Measurements from ENCODE around the gene HSPB7. TPM values are rescaled to one million over a fixed set of nuclear protein-coding genes. Genes with fewer than 3 reads are reported as not detected.

HSPB7 gene
- total RNA-seq, 1 experiment from 2014 or later = 0.11 TPM

- Mint-ChIP-seq H3K4me1 (no peaks in the 10 kb centered on the region), H3K27ac (no peak overlapping the region), H3K4me3 (no peak overlapping the region), H3K36me3 (no peaks in the 10 kb centered on the region), H3K9me3 (no peaks in the 10 kb centered on the region), H3K27me3 (ENCODE audit: low read depth) (peaks cover 2% of the 10 kb centered on the region; the same call in 1 of the 2 replicates)
- no peak for TF ChIP-seq FOXP1 (CRISPR knock-in tag; IDR thresholded peaks at IDR 0.05; ENCODE audit: borderline replicate concordance)
- no peak for TF ChIP-seq TEAD4 (CRISPR knock-in tag; IDR thresholded peaks at IDR 0.05)
- no peak for TF ChIP-seq ZMAT4 (CRISPR knock-in tag; IDR thresholded peaks at IDR 0.05)
- no peak for TF ChIP-seq SMAD4 (CRISPR knock-in tag; IDR thresholded peaks at IDR 0.05)
- TF ChIP-seq ZNF138 (CRISPR knock-in tag; conservative IDR thresholded peaks at IDR 0.05) = no peak
- TF ChIP-seq TP53 (CRISPR knock-in tag; IDR thresholded peaks at IDR 0.05) = no peak
- TF ChIP-seq E2F4 (CRISPR knock-in tag; IDR thresholded peaks at IDR 0.05; ENCODE audit: borderline replicate concordance, low read depth) = no peak
- no peak for TF ChIP-seq PREB (CRISPR knock-in tag; IDR thresholded peaks at IDR 0.05; ENCODE audit: borderline replicate concordance)
- ChIA-PET POLR2A (no interaction called here), CTCF (interaction anchor here (1.3 to 2.8 kb wide), 4 partner anchors 10 to 202 kb away, joined by 4 to 18 read pairs (median 6); partner anchors contain the start of gene SRARP)
- DNase-seq (ENCODE audit: low spot score) (no peak), ATAC-seq (no peak)
Measured at GRCh38 chr1:15993666-15994065, 24.2 kb downstream of the HSPB7 start.

- no peaks in the 10 kb centered on the region for H3K27me3 Mint-ChIP-seq (ENCODE audit: low read depth)
- no peaks in the 10 kb centered on the region for H3K36me3 Mint-ChIP-seq
- no peaks in the 10 kb centered on the region for H3K9me3 Mint-ChIP-seq
- ATAC-seq = no peak
- TF ChIP-seq MYBL2 (CRISPR knock-in tag; IDR thresholded peaks at IDR 0.05) (no peak), EMX1 (CRISPR knock-in tag; IDR thresholded peaks at IDR 0.05) (no peak), ZNF423 (CRISPR knock-in tag; IDR thresholded peaks at IDR 0.05) (no peak), CDX4 (CRISPR knock-in tag; IDR thresholded peaks at IDR 0.05; ENCODE audit: borderline replicate concordance) (no peak), E2F4 (CRISPR knock-in tag; IDR thresholded peaks at IDR 0.05; ENCODE audit: borderline replicate concordance, low read depth) (no peak), FOXK1 (CRISPR knock-in tag; IDR thresholded peaks at IDR 0.05) (no peak)
- TF ChIP-seq, protein P1, sequence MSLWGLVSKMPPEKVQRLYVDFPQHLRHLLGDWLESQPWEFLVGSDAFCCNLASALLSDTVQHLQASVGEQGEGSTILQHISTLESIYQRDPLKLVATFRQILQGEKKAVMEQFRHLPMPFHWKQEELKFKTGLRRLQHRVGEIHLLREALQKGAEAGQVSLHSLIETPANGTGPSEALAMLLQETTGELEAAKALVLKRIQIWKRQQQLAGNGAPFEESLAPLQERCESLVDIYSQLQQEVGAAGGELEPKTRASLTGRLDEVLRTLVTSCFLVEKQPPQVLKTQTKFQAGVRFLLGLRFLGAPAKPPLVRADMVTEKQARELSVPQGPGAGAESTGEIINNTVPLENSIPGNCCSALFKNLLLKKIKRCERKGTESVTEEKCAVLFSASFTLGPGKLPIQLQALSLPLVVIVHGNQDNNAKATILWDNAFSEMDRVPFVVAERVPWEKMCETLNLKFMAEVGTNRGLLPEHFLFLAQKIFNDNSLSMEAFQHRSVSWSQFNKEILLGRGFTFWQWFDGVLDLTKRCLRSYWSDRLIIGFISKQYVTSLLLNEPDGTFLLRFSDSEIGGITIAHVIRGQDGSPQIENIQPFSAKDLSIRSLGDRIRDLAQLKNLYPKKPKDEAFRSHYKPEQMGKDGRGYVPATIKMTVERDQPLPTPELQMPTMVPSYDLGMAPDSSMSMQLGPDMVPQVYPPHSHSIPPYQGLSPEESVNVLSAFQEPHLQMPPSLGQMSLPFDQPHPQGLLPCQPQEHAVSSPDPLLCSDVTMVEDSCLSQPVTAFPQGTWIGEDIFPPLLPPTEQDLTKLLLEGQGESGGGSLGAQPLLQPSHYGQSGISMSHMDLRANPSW (CRISPR knock-in tag; conservative IDR thresholded peaks at IDR 0.05; ENCODE audit: low read depth) = no peak
- no peak for DNase-seq (ENCODE audit: low spot score)
- H3K4me3 Mint-ChIP-seq = no peak overlapping the region
- no peak overlapping the region for H3K27ac Mint-ChIP-seq
- ChIA-PET CTCF (interaction anchor here (2.8 kb wide), 1 partner anchor 201 kb away, joined by 18 read pairs; no protein-coding TSS in a partner anchor), POLR2A (no interaction called here)
- H3K4me1 Mint-ChIP-seq = no peaks in the 10 kb centered on the region
Measured at GRCh38 chr1:15992582-15993500, 25.0 kb downstream of the HSPB7 start.

Data from WTC11 (cell line).